Lower lobe of right lung (tissue), 2 donors: ENCODE results near the gene KANK3. TPM values are rescaled to one million over a fixed set of nuclear protein-coding genes. Genes with fewer than 3 reads are reported as not detected.

ENCODE experiments used
- ATAC-seq, 2 donors: fragments of 200-7000 bp; cut with Tn5 transposase; one replicate each; pipeline ENCODE4 v1.9.1; 2020 to 2022; ENCODE audit warnings: mild to moderate bottlenecking in 2 of 2, moderate library complexity in 2 of 2
- DNase-seq: peaks from one replicate; pipeline ENCODE4 v3.0.0-alpha.2; 2020
- H3K27ac ChIP-seq: fragments of 200-600 bp; one replicate; pipeline ENCODE4 v1.8.0; 2022
- H3K27me3 ChIP-seq: fragments of 200-600 bp; one replicate; pipeline ENCODE4 v1.8.0; 2022; ENCODE audit warnings: low read depth
- H3K36me3 ChIP-seq: fragments of 200-600 bp; one replicate; pipeline ENCODE4 v1.8.0; 2022; ENCODE audit warnings: mild to moderate bottlenecking
- H3K4me1 ChIP-seq: fragments of 200-600 bp; one replicate; pipeline ENCODE4 v1.8.0; 2022
- H3K4me3 ChIP-seq: fragments of 200-600 bp; one replicate; pipeline ENCODE4 v1.8.0; 2022; ENCODE audit warnings: mild to moderate bottlenecking
- H3K9me3 ChIP-seq: fragments of 200-600 bp; one replicate; pipeline ENCODE4 v1.8.0; 2022
- intact Hi-C: fragments of 100-400 bp; cut with DNase I; formaldehyde crosslinking; loops from one replicate; pipeline ENCODE4 v1.11.0; 2022
- total RNA-seq: library from RNA; stranded (reverse); fragmentation: NEBNext Ultra II Directional; extraction: Animal tissue kit (Norgen Biotek cat#: 25700); gene quantifications from one replicate; pipeline ENCODE4 v1.2.1, GENCODE V29; 2021
- TF ChIP-seq, protein P1 (sequence below): fragments of 200-600 bp; IDR thresholded peaks from one replicate; pipeline ENCODE4 v1.8.0; 2022; ENCODE audit warnings: antibody characterized with exemption, mild to moderate bottlenecking
- donor health status: DM: no; HTN: yes; CAD: no; lungs with severe emphysema.

KANK3 gene
- total RNA-seq, 1 donor from 2014 or later: 49.0 TPM

DNA sequence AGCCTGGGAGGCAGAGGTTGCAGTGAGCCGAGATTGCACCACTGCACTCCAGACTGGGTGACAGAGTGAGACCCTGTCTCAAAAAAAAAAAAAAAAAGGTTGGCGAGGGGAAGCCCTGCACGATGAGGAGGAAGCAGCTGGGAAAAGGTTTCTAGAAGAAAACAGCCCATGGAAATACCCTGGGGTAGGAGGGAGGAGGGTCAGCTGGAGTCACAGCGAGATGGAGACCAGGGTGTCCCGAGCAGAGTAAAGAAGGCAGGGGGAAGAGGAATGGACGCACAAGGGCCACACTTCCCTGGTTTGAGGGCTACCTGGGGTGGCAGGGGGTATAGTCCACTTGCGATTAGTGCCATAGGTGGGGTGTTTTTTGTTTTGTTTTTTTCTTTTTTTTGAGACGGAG is 6.4 kb downstream of the KANK3 start:
- Histone ChIP-seq H3K4me1 (peaks cover 45% of the 10 kb centered on the region), H3K27ac (no peak overlapping the region)

DNA sequence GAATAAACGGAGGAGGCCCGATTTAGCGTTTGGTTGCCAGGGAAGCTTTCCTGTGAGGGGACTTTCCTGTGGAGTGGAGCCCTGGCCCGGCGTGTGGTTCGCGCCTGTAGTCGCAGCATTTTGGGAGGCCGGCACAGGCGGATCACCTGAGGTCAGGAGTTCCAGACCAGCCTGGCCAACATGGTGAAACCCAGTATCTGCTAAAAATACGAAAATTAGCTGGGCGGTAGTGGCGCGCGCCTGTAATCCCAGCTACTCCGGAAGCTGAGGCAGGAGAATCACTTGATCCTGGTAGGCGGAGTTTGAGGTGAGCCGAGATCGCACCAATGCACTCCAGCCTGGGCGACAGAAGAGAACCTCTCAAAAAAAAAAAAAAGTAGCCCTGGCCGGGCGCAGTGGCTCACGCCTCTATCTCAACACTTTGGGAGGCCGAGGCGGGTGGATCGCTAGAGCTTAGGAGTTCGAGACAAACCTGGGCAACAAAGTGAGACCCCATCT is 6.9 kb downstream of the KANK3 start:
- TF ChIP-seq, protein P1, sequence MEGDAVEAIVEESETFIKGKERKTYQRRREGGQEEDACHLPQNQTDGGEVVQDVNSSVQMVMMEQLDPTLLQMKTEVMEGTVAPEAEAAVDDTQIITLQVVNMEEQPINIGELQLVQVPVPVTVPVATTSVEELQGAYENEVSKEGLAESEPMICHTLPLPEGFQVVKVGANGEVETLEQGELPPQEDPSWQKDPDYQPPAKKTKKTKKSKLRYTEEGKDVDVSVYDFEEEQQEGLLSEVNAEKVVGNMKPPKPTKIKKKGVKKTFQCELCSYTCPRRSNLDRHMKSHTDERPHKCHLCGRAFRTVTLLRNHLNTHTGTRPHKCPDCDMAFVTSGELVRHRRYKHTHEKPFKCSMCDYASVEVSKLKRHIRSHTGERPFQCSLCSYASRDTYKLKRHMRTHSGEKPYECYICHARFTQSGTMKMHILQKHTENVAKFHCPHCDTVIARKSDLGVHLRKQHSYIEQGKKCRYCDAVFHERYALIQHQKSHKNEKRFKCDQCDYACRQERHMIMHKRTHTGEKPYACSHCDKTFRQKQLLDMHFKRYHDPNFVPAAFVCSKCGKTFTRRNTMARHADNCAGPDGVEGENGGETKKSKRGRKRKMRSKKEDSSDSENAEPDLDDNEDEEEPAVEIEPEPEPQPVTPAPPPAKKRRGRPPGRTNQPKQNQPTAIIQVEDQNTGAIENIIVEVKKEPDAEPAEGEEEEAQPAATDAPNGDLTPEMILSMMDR: no peak
- Histone ChIP-seq H3K9me3 (no peaks in the 10 kb centered on the region), H3K4me1 (peaks cover 41% of the 10 kb centered on the region), H3K36me3 (peaks cover 23% of the 10 kb centered on the region), H3K27me3 (peaks cover 30% of the 10 kb centered on the region), H3K4me3 (peak overlapping the region; percentile 37), H3K27ac (no peak overlapping the region)
- DNase-seq (no peak), ATAC-seq (no peak)
- intact Hi-C loops: no loop called here

More for the DNA sequence above, 6.4 kb downstream of the KANK3 start:
- peaks cover 18% of the 10 kb centered on the region for H3K36me3 ChIP-seq
- H3K9me3 ChIP-seq: no peaks in the 10 kb centered on the region
- no peak for DNase-seq
- intact Hi-C loops: no loop called here
- ATAC-seq: no peak
- TF ChIP-seq, protein P1: no peak
- no peak overlapping the region for H3K4me3 ChIP-seq
- H3K27me3 ChIP-seq: peaks cover 30% of the 10 kb centered on the region

DNA sequence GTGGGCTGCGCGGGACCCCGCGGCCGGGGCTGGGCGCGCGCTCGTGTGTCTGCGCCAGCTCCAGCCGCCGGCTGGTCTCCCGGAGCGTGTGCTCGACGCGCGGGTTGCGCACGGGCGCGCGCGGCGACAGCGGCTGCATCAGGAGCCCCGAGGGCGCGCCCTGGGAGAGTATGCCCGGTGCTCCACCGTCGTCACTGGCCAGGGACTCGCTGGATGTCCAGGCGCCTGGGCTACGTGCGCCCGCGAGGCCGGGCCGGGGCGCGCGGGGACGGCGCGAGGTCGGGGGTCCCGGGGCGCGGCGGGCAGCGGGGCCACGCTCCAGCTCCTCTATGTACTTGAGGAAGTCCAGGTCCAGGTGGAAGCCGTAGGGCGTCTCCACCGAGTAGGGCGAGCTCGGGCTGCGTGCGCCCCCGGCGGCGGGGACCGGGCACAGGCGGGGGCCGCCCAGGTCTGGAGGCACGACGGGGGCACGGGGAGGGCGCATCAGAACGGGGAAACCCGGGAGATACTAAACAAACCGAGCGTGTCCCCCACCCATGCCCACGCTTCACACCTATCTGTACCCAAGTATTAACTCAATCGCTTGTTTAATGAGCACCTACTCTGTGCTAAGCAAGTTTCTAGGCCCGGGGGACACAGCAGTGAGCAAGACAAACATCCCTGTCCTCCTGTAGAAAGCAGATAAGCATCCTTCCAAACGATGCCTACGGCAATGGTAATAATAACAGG is 7.6 kb downstream of the KANK3 start:
- Histone ChIP-seq H3K36me3 (peaks cover 24% of the 10 kb centered on the region), H3K27me3 (peaks cover 30% of the 10 kb centered on the region), H3K4me3 (peak overlapping the region; percentile 37), H3K9me3 (no peaks in the 10 kb centered on the region), H3K27ac (no peak overlapping the region), H3K4me1 (peaks cover 38% of the 10 kb centered on the region)
- intact Hi-C loops: no loop called here
- DNase-seq: no peak
- TF ChIP-seq, protein P1: no peak
- peak in 1 of 2 donors; percentile 50 for ATAC-seq

DNA sequence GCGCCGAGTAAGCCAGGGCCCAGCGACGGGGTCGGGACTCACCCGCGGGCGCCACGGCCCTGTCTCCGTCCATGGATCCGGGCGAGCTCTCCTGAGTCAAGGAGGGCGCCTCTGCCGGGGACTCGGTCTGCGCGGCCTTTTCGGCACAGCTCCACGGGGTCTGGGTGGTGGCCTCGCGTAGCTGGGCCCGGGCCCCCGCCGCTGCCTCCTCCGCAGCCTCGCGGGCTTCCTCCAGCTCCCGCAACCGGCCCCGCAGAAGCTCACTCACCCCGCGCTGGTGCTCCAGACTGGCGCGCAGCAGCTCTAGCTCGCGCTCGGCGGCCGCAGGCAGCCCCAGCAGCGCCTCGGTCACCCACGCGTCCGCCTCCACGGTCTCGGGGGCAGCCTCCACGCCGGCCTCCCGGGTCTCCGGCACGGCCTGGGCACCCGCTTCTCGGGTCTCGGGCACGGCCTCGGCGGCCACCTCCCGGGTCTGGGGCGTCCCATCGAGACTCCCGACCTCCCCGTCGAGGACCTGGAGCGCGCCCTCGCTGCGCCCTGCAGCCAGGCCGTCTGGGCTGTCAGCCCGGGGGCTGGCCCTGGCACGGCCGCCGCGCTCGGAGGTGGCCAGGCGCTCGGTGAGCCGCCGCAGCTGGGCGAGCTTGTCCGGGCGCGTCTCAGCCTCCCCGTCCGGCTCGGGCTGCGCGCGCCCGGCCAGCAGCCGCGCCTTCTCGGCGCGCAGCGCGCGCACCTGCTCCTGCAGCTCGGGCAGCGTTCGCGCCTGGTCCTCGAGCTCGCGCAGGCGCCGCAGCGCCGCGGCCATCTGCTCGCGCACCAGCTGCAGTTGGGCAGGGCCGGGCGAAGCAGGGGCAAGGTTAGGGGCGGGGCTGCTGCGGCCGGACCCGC is 8.4 kb downstream of the KANK3 start:
- Histone ChIP-seq H3K27ac (no peak overlapping the region), H3K4me1 (peaks cover 30% of the 10 kb centered on the region), H3K4me3 (peak overlapping the region; percentile 37), H3K9me3 (no peaks in the 10 kb centered on the region), H3K36me3 (peaks cover 29% of the 10 kb centered on the region), H3K27me3 (peaks cover 30% of the 10 kb centered on the region)
- ATAC-seq: peak; percentile 81 to 84
- DNase-seq: peak; percentile 73
- intact Hi-C loops: no loop called here
- TF ChIP-seq, protein P1: no peak

DNA sequence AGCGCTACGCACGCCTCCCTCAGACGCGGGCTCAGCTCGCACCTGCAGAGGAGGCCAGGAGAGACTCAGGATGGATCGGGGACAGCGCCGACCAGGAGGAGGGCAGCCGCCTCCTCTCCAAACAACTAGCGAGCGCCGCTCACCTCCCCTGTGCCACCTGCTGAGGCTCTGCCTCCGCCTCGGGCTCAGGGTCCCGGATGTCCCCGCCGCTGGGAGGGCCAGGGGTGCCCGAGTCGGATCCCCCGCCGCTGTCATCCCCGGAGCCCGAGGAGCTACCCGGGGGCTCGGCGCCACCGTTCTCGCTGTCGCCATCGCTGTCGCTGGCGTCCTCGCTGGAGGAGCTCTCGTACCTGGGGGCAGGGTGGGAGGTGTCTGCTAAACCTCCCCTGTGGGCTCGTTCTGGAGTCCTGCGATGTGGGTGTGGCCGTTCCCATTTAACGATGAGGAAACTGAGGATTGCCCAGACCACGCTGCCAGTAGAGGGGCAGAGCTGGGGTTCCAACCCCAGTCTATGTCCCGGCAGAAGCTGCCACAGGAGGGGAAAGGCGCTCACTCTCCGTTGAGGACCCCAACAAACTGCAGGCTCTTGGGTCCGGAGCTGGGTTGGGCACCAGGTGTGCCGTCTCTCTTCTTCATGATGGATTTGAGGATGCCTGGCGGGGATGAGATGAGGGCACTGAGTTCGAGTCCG is 9.2 kb downstream of the KANK3 start:
- Histone ChIP-seq H3K4me1 (peaks cover 23% of the 10 kb centered on the region), H3K9me3 (no peaks in the 10 kb centered on the region), H3K27ac (no peak overlapping the region), H3K4me3 (no peak overlapping the region), H3K36me3 (peaks cover 32% of the 10 kb centered on the region), H3K27me3 (peaks cover 30% of the 10 kb centered on the region)
- TF ChIP-seq, protein P1: no peak
- ATAC-seq: no peak
- no peak for DNase-seq
- intact Hi-C loops: no loop called here
